ENCODE results near the gene SMOC2. TPM values are rescaled to one million over a fixed set of nuclear protein-coding genes. Genes with fewer than 3 reads are reported as not detected.

SMOC2 gene
- total RNA-seq, 1 experiment from 2014 or later: 2.1 TPM

GRCh38 chr6:168609026-168609685 lies 168.2 kb downstream of the SMOC2 start:
- no peaks in the 10 kb centered on the region for H3K79me2 ChIP-seq (ENCODE audit: insufficient read depth, low read length)
- no peaks in the 10 kb centered on the region for H3K79me1 ChIP-seq (ENCODE audit: insufficient read depth, low read depth, low read length, poor library complexity, severe bottlenecking)
- H4K20me1 ChIP-seq (ENCODE audit: control insufficient read depth, insufficient read depth, insufficient read length): no peaks in the 10 kb centered on the region
- no peak overlapping the region for H2BK15ac ChIP-seq (ENCODE audit: low read depth, low read length)
- no peak for DNase-seq
- no peak overlapping the region for H3T11ph ChIP-seq (ENCODE audit: low read length)
- Mint-ChIP-seq H3K36me3 (ENCODE audit: insufficient read depth in 1 of 3, low read depth in 3 of 3) (peaks cover 0 to 11% (median 6%) of the 10 kb centered on the region in 3 experiments; a peak in 2 of 7 replicates), H3K4me1 (peaks cover 13 to 15% of the 10 kb centered on the region in 2 experiments), H3K27me3 (ENCODE audit: low read depth) (peaks cover 7% of the 10 kb centered on the region), H3K4me3 (no peak overlapping the region), H3K9me3 (peaks cover 10 to 11% of the 10 kb centered on the region in 2 experiments; a peak in 4 of 5 replicates), H3K27ac (no peak overlapping the region)
- H3K27ac ChIP-seq (ENCODE audit: insufficient read length, low read depth, low read length): no peak overlapping the region
- H2AK5ac ChIP-seq (ENCODE audit: insufficient read length, low read length): no peak overlapping the region
- H3K23me2 ChIP-seq (ENCODE audit: insufficient read length, low read depth, low read length, poor library complexity, severe bottlenecking): no peaks in the 10 kb centered on the region
- H3K9me3 ChIP-seq (ENCODE audit: control insufficient read depth, low read depth, low read length): no peaks in the 10 kb centered on the region
- H2BK5ac ChIP-seq (ENCODE audit: insufficient read length, low read length): no peak overlapping the region
- no peak overlapping the region for H2AFZ ChIP-seq (ENCODE audit: low read length)
- H2BK20ac ChIP-seq (ENCODE audit: low read depth, low read length, poor library complexity, severe bottlenecking): no peak overlapping the region
- H3K9ac ChIP-seq (ENCODE audit: extremely low read depth, insufficient read length, low read length): no peak overlapping the region
- H3K23ac ChIP-seq (ENCODE audit: insufficient read length, low read depth, low read length): no peak overlapping the region
- no peak overlapping the region for H2BK12ac ChIP-seq (ENCODE audit: insufficient read length, low read depth, low read length)
- no peak overlapping the region for H3K18ac ChIP-seq (ENCODE audit: insufficient read length, low read depth, low read length)
- no peak overlapping the region for H4K5ac ChIP-seq (ENCODE audit: insufficient read length, low read depth, low read length)
- no peak overlapping the region for H3K14ac ChIP-seq (ENCODE audit: insufficient read depth, low read length)
- H3K4ac ChIP-seq (ENCODE audit: low read depth, low read length): no peak overlapping the region
- H3K27me3 ChIP-seq (ENCODE audit: insufficient read depth, low read length): no peaks in the 10 kb centered on the region
- no peak overlapping the region for H3K4me2 ChIP-seq (ENCODE audit: insufficient read depth, insufficient read length, low read length)
- H4K8ac ChIP-seq (replicated peaks; ENCODE audit: insufficient read length, low read depth, low read length): no peak overlapping the region
- no CpG with 5 or more reads among the region's 13 CpGs for WGBS (ENCODE audit: extremely low coverage, insufficient read length, low lambda C conversion rate)
- no peak overlapping the region for H4K91ac ChIP-seq (ENCODE audit: insufficient read length, low read depth, low read length)
- TF ChIP-seq CTCF (conservative IDR thresholded peaks at IDR 0.05): no peak
- H3K4me1 ChIP-seq (ENCODE audit: insufficient read depth, low read length): no peaks in the 10 kb centered on the region; the same call in 1 of the 2 replicates
- H2BK120ac ChIP-seq (ENCODE audit: low read depth, low read length, poor library complexity, severe bottlenecking): no peak overlapping the region
- H3K56ac ChIP-seq (ENCODE audit: insufficient read length, low read depth, low read length): no peak overlapping the region
